ENCODE data around the gene CHI3L1. TPM values are rescaled to one million over a fixed set of nuclear protein-coding genes. Genes with fewer than 3 reads are reported as not detected.

The CHI3L1 gene
- total RNA-seq, 1 experiment from 2014 or later = not detected

DNA sequence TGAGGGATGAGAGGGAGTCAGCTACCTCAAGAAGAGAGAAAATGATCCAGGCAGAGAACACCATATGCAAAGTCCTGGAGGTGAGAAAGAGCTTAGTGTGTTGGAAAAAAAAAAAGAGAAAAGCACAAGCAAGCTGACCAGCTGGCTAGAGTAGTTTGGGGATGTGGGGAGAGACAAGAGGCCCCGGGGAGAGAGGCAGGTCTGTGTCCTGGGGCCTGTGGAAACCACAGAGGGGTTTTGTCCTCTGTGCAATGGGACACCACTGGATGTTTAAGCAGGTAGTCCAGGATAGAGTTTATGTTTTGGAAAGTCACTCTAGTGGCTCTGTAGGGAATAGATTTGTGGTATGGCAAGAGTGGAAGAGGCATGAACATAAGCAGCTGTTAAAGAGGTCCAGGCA lies 14.4 kb upstream of the CHI3L1 start:
- no peaks in the 10 kb centered on the region for H3K23me2 ChIP-seq (ENCODE audit: insufficient read length, low read depth, low read length, poor library complexity, severe bottlenecking)
- H3K79me2 ChIP-seq (ENCODE audit: insufficient read depth, low read length) = no peaks in the 10 kb centered on the region
- H3K4ac ChIP-seq (ENCODE audit: low read depth, low read length) = no peak overlapping the region
- no peaks in the 10 kb centered on the region for H3K79me1 ChIP-seq (ENCODE audit: insufficient read depth, low read depth, low read length, poor library complexity, severe bottlenecking)
- H2BK20ac ChIP-seq (ENCODE audit: low read depth, low read length, poor library complexity, severe bottlenecking) = no peak overlapping the region
- no peaks in the 10 kb centered on the region for H4K20me1 ChIP-seq (ENCODE audit: control insufficient read depth, insufficient read depth, insufficient read length)
- H3K27ac ChIP-seq (ENCODE audit: insufficient read length, low read depth, low read length) = no peak overlapping the region
- H2BK5ac ChIP-seq (ENCODE audit: insufficient read length, low read length) = no peak overlapping the region
- Mint-ChIP-seq H3K4me1 (peaks cover 2 to 7% of the 10 kb centered on the region in 2 experiments; a peak in 2 of 4 replicates), H3K4me3 (no peak overlapping the region), H3K9me3 (peaks cover 2 to 3% of the 10 kb centered on the region in 2 experiments; a peak in 3 of 5 replicates), H3K27ac (no peak overlapping the region), H3K36me3 (ENCODE audit: insufficient read depth in 1 of 3, low read depth in 3 of 3) (no peaks in the 10 kb centered on the region), H3K27me3 (ENCODE audit: low read depth) (peaks cover 24% of the 10 kb centered on the region)
- no peak overlapping the region for H4K8ac ChIP-seq (replicated peaks; ENCODE audit: insufficient read length, low read depth, low read length)
- TF ChIP-seq CTCF (conservative IDR thresholded peaks at IDR 0.05) = no peak
- DNase-seq = no peak
- H2BK120ac ChIP-seq (ENCODE audit: low read depth, low read length, poor library complexity, severe bottlenecking) = no peak overlapping the region
- H3K9ac ChIP-seq (ENCODE audit: extremely low read depth, insufficient read length, low read length) = no peak overlapping the region
- no peak overlapping the region for H2AK5ac ChIP-seq (ENCODE audit: insufficient read length, low read length)
- H3K4me1 ChIP-seq (ENCODE audit: insufficient read depth, low read length) = no peaks in the 10 kb centered on the region
- H2AFZ ChIP-seq (ENCODE audit: low read length) = no peak overlapping the region
- no peak overlapping the region for H3K4me2 ChIP-seq (ENCODE audit: insufficient read depth, insufficient read length, low read length)
- no CpG with 5 or more reads among the region's 1 CpG for WGBS (ENCODE audit: extremely low coverage, insufficient read length, low lambda C conversion rate)
- H4K91ac ChIP-seq (ENCODE audit: insufficient read length, low read depth, low read length) = no peak overlapping the region
- H3K23ac ChIP-seq (ENCODE audit: insufficient read length, low read depth, low read length) = no peak overlapping the region
- no peak overlapping the region for H3T11ph ChIP-seq (ENCODE audit: low read length)
- no peak overlapping the region for H4K5ac ChIP-seq (ENCODE audit: insufficient read length, low read depth, low read length)
- no peak overlapping the region for H2BK12ac ChIP-seq (ENCODE audit: insufficient read length, low read depth, low read length)
- peaks cover 2% of the 10 kb centered on the region; the same call in 1 of the 2 replicates for H3K27me3 ChIP-seq (ENCODE audit: insufficient read depth, low read length)
- H2BK15ac ChIP-seq (ENCODE audit: low read depth, low read length) = no peak overlapping the region
- no peak overlapping the region for H3K56ac ChIP-seq (ENCODE audit: insufficient read length, low read depth, low read length)
- H3K18ac ChIP-seq (ENCODE audit: insufficient read length, low read depth, low read length) = no peak overlapping the region
- no peak overlapping the region for H3K14ac ChIP-seq (ENCODE audit: insufficient read depth, low read length)
- no peaks in the 10 kb centered on the region for H3K9me3 ChIP-seq (ENCODE audit: control insufficient read depth, low read depth, low read length)
